Natural killer cell treated with Interleukin-12 subunit alpha and Interleukin-12 subunit beta and Interleukin-15 and Interleukin-18, amount 100 ng/mL, for 72 hours (primary cell): Measurements from ENCODE around the gene MRTFA. TPM values are rescaled to one million over a fixed set of nuclear protein-coding genes. Genes with fewer than 3 reads are reported as not detected.

Experiments
- ATAC-seq, 2 donors: fragments of 150-1000 bp; cut with Tn5 transposase in 1 of 2; sonication (Bioruptor Pico), chemical (Tn5 transposase) in 1 of 2; 2 replicates each; pipeline ENCODE4 v1.10.0; 2021
- DNase-seq: peaks from one replicate; pipeline ENCODE4 v3.0.0; 2022; ENCODE audit warnings: low spot score
- H3K27ac Mint-ChIP-seq, 2 donors: 1 replicate in 1 of 2; 2 replicates in 1 of 2; pipeline ENCODE4 v1.8.0; 2022; ENCODE audit warnings: mixed read lengths in 2 of 2, mild to moderate bottlenecking in 1 of 2, moderate library complexity in 1 of 2
- H3K27me3 Mint-ChIP-seq, 2 donors: 1 replicate in 1 of 2; 2 replicates in 1 of 2; pipeline ENCODE4 v1.8.0; 2022; ENCODE audit warnings: mixed read lengths in 2 of 2
- H3K36me3 Mint-ChIP-seq: one replicate; pipeline ENCODE4 v1.8.0; 2022; ENCODE audit warnings: mixed read lengths
- H3K4me1 Mint-ChIP-seq, 2 donors: 1 replicate in 1 of 2; 2 replicates in 1 of 2; pipeline ENCODE4 v1.8.0; 2022; ENCODE audit warnings: low read depth in 2 of 2, mixed read lengths in 2 of 2, mild to moderate bottlenecking in 1 of 2
- H3K4me3 Mint-ChIP-seq: one replicate; pipeline ENCODE4 v1.8.0; 2022; ENCODE audit warnings: mixed read lengths
- H3K9me3 Mint-ChIP-seq: 2 replicates; pipeline ENCODE4 v1.8.0; 2022; ENCODE audit warnings: mixed read lengths
- total RNA-seq, 2 donors: library from RNA; stranded (reverse); gene quantifications; one replicate each; pipeline ENCODE4 v1.2.3, GENCODE V29; 2022

The MRTFA gene
- total RNA-seq, 2 donors from 2014 or later, result 53.4 to 86.9 TPM

DNA sequence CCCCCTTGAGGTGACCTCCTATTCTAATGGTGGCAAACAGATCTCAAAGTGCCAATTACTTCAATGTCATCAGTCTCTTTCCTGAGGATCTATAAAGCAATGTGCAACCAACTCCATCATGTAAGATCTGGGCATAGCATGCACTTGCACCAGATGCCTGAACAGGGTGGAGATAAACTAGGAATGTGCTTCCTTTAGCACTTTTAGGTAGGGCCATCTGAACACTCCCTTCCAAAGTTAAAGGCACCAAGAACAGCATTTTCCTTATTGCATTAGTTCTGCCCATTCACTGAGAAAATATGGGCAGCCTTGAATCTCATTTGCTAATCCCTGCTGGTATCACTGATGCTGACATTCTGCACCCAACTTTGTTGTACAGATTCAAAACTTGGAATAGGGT, 154.1 kb downstream of the MRTFA start:
- H3K4me1 Mint-ChIP-seq, result peaks cover 11 to 14% of the 10 kb centered on the region in 2 donors
- H3K36me3 Mint-ChIP-seq, result no peaks in the 10 kb centered on the region
- ATAC-seq (no peak), DNase-seq (no peak)
- no peak overlapping the region for H3K27ac Mint-ChIP-seq
- no peaks in the 10 kb centered on the region for H3K9me3 Mint-ChIP-seq
- H3K4me3 Mint-ChIP-seq, result no peak overlapping the region
- H3K27me3 Mint-ChIP-seq, result no peaks in the 10 kb centered on the region

GRCh38 chr22:40480996-40481395, 155.5 kb downstream of the MRTFA start:
- H3K9me3 Mint-ChIP-seq, result no peaks in the 10 kb centered on the region
- no peak overlapping the region for H3K4me3 Mint-ChIP-seq
- ATAC-seq (no peak), DNase-seq (no peak)
- no peak overlapping the region for H3K27ac Mint-ChIP-seq
- no peaks in the 10 kb centered on the region for H3K27me3 Mint-ChIP-seq
- peaks cover 11 to 14% of the 10 kb centered on the region in 2 donors for H3K4me1 Mint-ChIP-seq
- H3K36me3 Mint-ChIP-seq, result no peaks in the 10 kb centered on the region

DNA sequence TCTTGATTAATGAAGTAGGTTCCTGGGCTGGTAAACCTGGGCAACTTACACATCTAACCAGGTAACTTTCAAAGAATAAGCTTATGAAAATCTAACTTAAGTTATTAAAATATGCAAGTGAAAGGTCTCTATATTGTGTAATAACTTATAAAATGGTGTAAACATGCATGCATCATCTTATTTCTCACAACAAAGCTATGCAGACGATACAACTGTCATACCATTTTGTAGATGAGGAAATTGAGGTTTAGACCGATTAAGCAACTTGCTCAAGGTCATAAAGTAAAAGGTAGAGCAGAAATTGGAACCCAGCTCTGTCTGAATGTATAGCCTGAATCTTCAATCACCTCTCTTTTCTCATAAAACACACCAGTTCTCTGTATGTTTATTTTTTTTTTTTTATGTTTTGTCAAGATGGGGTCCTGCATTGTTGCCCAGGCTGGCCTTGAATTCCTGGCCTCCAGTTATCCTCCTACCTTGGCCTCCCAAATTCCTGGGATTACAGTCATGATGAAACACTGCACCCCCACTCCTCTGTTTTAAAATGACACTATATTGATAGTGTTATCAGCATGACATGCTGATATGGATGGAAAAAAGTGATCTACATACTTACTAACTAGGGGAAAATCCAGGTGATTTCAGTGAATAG, 156.5 kb downstream of the MRTFA start:
- peak; percentile 56 to 66 for ATAC-seq
- Mint-ChIP-seq H3K4me1 (peaks cover 8 to 11% of the 10 kb centered on the region in 2 donors), H3K4me3 (no peak overlapping the region), H3K36me3 (no peaks in the 10 kb centered on the region), H3K27me3 (no peaks in the 10 kb centered on the region), H3K27ac (no peak overlapping the region), H3K9me3 (no peaks in the 10 kb centered on the region)
- DNase-seq, result no peak

DNA sequence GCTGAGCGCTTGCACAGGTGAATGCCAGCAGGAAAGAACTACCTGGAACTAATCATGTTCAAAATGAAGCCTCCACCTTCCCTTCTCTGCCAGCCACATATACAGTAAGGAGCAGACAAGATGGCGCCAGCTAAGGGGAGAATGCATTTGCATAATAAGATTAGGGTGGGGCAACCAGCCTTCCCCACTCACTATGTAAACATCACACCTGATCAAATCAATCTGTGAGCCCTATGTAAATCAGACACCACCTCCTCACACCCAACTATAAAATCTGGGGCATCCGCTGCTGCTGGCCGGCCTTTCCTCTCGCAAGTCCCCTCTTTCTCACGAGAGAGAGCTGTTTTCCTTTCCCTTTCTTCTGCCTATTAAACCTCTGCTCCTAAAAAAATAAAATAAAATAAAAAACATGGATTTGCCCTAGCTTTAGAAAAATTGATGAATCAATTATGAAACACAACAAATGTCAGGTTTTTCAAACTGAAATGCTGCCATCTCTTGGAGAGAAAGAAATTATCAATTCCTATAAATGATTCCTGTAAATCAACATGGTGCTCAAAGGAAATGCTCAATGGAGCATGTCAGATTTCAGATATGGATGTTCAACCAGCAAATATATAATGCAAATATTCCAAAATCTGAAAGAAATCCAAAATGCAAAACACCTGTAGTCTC, 157.3 kb downstream of the MRTFA start:
- H3K4me3 Mint-ChIP-seq, result no peak overlapping the region
- DNase-seq, result no peak
- H3K36me3 Mint-ChIP-seq, result no peaks in the 10 kb centered on the region
- peaks cover 7 to 11% of the 10 kb centered on the region in 2 donors for H3K4me1 Mint-ChIP-seq
- no peak overlapping the region for H3K27ac Mint-ChIP-seq
- no peaks in the 10 kb centered on the region for H3K9me3 Mint-ChIP-seq
- H3K27me3 Mint-ChIP-seq, result no peaks in the 10 kb centered on the region
- no peak for ATAC-seq

- H3K27me3 Mint-ChIP-seq, result no peaks in the 10 kb centered on the region
- no peak overlapping the region for H3K4me3 Mint-ChIP-seq
- DNase-seq (no peak), ATAC-seq (no peak)
- no peaks in the 10 kb centered on the region for H3K36me3 Mint-ChIP-seq
- H3K9me3 Mint-ChIP-seq, result no peaks in the 10 kb centered on the region
- no peak overlapping the region for H3K27ac Mint-ChIP-seq
- H3K4me1 Mint-ChIP-seq, result peaks cover 7 to 11% of the 10 kb centered on the region in 2 donors
Observed at GRCh38 chr22:40478338-40479125, 158.0 kb downstream of the MRTFA start.

- H3K27me3 Mint-ChIP-seq, result no peaks in the 10 kb centered on the region
- H3K27ac Mint-ChIP-seq, result no peak overlapping the region
- H3K4me1 Mint-ChIP-seq, result peaks cover 7 to 11% of the 10 kb centered on the region in 2 donors
- no peaks in the 10 kb centered on the region for H3K9me3 Mint-ChIP-seq
- ATAC-seq, result no peak
- H3K36me3 Mint-ChIP-seq, result no peaks in the 10 kb centered on the region
- no peak for DNase-seq
- no peak overlapping the region for H3K4me3 Mint-ChIP-seq
Observed at GRCh38 chr22:40477683-40478337, 158.7 kb downstream of the MRTFA start.

DNA sequence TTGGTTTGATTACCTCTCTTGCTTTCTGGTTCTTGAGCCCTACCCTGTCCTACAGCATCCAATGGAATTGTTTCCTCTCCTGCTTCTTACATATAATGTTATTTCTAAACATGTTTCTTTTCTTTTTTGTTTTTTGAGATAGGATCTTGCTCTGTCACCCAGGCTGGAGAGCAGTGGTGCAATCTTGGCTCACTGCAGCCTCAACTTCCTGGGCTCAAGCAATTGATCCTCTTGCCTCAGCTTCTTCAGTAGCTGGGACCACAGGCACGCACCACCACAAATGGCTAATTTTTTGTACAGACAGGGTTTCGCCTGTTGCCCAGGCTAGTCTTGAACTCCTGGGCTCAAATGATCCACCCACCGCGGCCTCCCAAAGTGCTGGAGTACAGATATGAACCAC, 160.2 kb downstream of the MRTFA start:
- DNase-seq (no peak), ATAC-seq (no peak)
- Mint-ChIP-seq H3K9me3 (no peaks in the 10 kb centered on the region), H3K27ac (no peak overlapping the region), H3K4me1 (peaks cover 7 to 11% of the 10 kb centered on the region in 2 donors), H3K27me3 (no peaks in the 10 kb centered on the region), H3K36me3 (no peaks in the 10 kb centered on the region), H3K4me3 (no peak overlapping the region)

DNA sequence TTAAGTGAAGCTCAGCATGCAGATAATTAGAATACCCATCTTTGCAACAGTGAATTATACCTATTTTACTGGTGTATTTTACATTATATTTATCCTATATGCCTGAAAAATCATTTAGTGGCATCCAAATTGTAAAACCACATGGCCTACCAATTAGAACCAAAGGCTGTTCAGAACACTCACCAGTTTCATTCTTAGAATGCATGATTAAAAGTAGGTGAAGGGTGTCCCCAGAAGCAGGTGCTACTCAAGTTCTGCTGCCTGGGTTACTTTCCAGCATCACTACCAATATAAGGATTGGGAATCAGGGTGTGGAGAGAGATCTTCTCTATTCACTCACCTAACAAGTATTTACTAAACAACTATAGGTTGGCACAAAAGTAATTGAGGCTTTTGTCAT, 162.8 kb downstream of the MRTFA start:
- Mint-ChIP-seq H3K36me3 (no peaks in the 10 kb centered on the region), H3K9me3 (no peaks in the 10 kb centered on the region), H3K27ac (no peak overlapping the region), H3K27me3 (no peaks in the 10 kb centered on the region), H3K4me1 (peaks cover 4 to 7% of the 10 kb centered on the region in 2 donors), H3K4me3 (no peak overlapping the region)
- ATAC-seq (no peak), DNase-seq (no peak)

GRCh38 chr22:40472579-40472978, 163.9 kb downstream of the MRTFA start:
- Mint-ChIP-seq H3K4me3 (no peak overlapping the region), H3K27me3 (no peaks in the 10 kb centered on the region), H3K4me1 (peaks cover 0 to 3% of the 10 kb centered on the region in 2 donors), H3K27ac (no peak overlapping the region), H3K9me3 (no peaks in the 10 kb centered on the region), H3K36me3 (no peaks in the 10 kb centered on the region)
- ATAC-seq (no peak), DNase-seq (no peak)

GRCh38 chr22:40472051-40472450, 164.5 kb downstream of the MRTFA start:
- Mint-ChIP-seq H3K9me3 (no peaks in the 10 kb centered on the region), H3K36me3 (no peaks in the 10 kb centered on the region), H3K27me3 (no peaks in the 10 kb centered on the region), H3K4me3 (no peak overlapping the region), H3K4me1 (peaks cover 0 to 3% of the 10 kb centered on the region in 2 donors), H3K27ac (no peak overlapping the region)
- ATAC-seq (no peak), DNase-seq (no peak)

DNA sequence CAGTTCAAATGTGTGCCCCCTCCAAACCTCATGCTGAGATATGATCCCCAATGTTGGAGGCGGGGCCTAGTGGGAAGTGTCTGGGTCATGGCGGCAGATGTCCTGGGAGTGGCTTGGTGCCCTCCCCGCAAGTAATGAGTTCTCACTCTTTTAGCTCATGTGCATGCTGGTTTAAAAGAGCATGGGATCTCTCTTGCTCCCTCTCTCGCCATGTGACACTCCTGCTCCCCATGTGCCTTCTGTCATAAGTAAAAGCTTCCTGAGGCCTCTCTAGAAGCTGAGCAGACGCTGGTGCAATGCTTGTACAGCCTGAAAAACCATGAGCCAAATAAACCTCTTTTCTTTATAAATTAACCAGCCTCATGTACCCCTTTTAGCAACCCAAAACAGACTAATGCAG, 167.3 kb downstream of the MRTFA start:
- ATAC-seq (no peak), DNase-seq (no peak)
- Mint-ChIP-seq H3K27ac (no peak overlapping the region), H3K4me3 (no peak overlapping the region), H3K4me1 (peaks cover 8 to 9% of the 10 kb centered on the region in 2 donors), H3K36me3 (no peaks in the 10 kb centered on the region), H3K9me3 (no peaks in the 10 kb centered on the region), H3K27me3 (no peaks in the 10 kb centered on the region)

- ATAC-seq, result no peak
- no peaks in the 10 kb centered on the region for H3K27me3 Mint-ChIP-seq
Observed at GRCh38 chr22:40468616-40469015, 167.9 kb downstream of the MRTFA start.

GRCh38 chr22:40466976-40467375, 169.5 kb downstream of the MRTFA start:
- ATAC-seq (no peak), DNase-seq (no peak)
- H3K4me3 Mint-ChIP-seq, result no peak overlapping the region
- peaks cover 3% of the 10 kb centered on the region for H3K36me3 Mint-ChIP-seq
- H3K9me3 Mint-ChIP-seq, result peaks cover under 1% of the 10 kb centered on the region
- H3K4me1 Mint-ChIP-seq, result peaks cover 28% of the 10 kb centered on the region in 2 donors
- H3K27ac Mint-ChIP-seq, result no peak overlapping the region
- H3K27me3 Mint-ChIP-seq, result no peaks in the 10 kb centered on the region

More at GRCh38 chr22:40468616-40469015, 167.9 kb downstream of the MRTFA start:
- no peaks in the 10 kb centered on the region for H3K9me3 Mint-ChIP-seq
- H3K4me3 Mint-ChIP-seq, result no peak overlapping the region
- no peak overlapping the region for H3K27ac Mint-ChIP-seq
- DNase-seq, result no peak
- peaks cover 11% of the 10 kb centered on the region in 2 donors for H3K4me1 Mint-ChIP-seq
- no peaks in the 10 kb centered on the region for H3K36me3 Mint-ChIP-seq
